Esophagus squamous epithelium (tissue), 5 donors: Measurements from ENCODE around the gene MXD4. TPM values are rescaled to one million over a fixed set of nuclear protein-coding genes. Genes with fewer than 3 reads are reported as not detected.

Experiments
- DNase-seq: peaks from one replicate; lab custom pipeline; 2025; lab: John Stamatoyannopoulos, UW
- H3K27ac ChIP-seq, 4 donors: fragments of 200-600 bp; sonication (generic); one replicate each; pipeline ENCODE4 v1.5.1; 2016 to 2019; ENCODE audit warnings: mild to moderate bottlenecking in 1 of 4
- H3K27me3 ChIP-seq, 4 donors: fragments of 200-600 bp; sonication (generic); 1 replicate in 3 of 4; 2 replicates in 1 of 4; pipeline versions ENCODE4 v1.5.1 to v1.6.0; 2017 to 2021; ENCODE audit warnings: antibody characterized with exemption in 1 of 4
- H3K36me3 ChIP-seq, 3 donors: fragments of 200-600 bp; sonication (generic); one replicate each; pipeline ENCODE4 v1.5.1; 2016 to 2019
- H3K4me1 ChIP-seq, 3 donors: fragments of 200-600 bp; sonication (generic); one replicate each; pipeline ENCODE4 v1.5.1; 2017 to 2019
- H3K4me3 ChIP-seq, 4 donors: fragments of 200-600 bp; sonication (generic); 1 replicate in 3 of 4; 2 replicates in 1 of 4; pipeline ENCODE4 v1.5.1; 2016 to 2019; ENCODE audit warnings: mild to moderate bottlenecking in 2 of 4, moderate library complexity in 1 of 4
- H3K9me3 ChIP-seq, 3 donors: fragments of 200-600 bp; sonication (generic); one replicate each; pipeline ENCODE4 v1.5.1; 2016 to 2019
- POLR2A ChIP-seq, 4 donors: fragments of 450-650 bp; IDR thresholded peaks; one replicate each; pipeline ENCODE4 v1.6.1; 2017; ENCODE audit warnings: antibody characterized with exemption in 4 of 4, mild to moderate bottlenecking in 4 of 4, moderate library complexity in 3 of 4
- WGBS, 2 donors: methylation state at CpG; one replicate each; pipeline ENCODE4 v1.1.5; 2018; 5-methylcytosine and 5-hydroxymethylcytosine counted together
- intact Hi-C: fragments of 100-400 bp; cut with DNase I; formaldehyde crosslinking; loops from one replicate; pipeline ENCODE4 v1.15.0; 2022
- total RNA-seq, 4 donors: library from RNA; depleted of rRNA; stranded (reverse); fragments of >200 nt; gene quantifications; one replicate each; pipeline ENCODE4 v1.1.0, GENCODE V29; 2016
- TF ChIP-seq, protein P1 (sequence below), 6 experiments: fragments of 450-650 bp in 4 of 6; fragments of 200-600 bp in 2 of 6; sonication (generic) in 2 of 6; IDR thresholded peaks; one replicate each; pipeline ENCODE4 v1.5.1; 2016 to 2019; ENCODE audit warnings: antibody characterized with exemption in 6 of 6, mild to moderate bottlenecking in 4 of 6, moderate library complexity in 4 of 6
- donor health status: DM: yes; HTN: yes; CAD: no.

MXD4 gene
- total RNA-seq, 4 donors from 2014 or later: 12.9 to 32.2 (median 27.8) TPM

DNA sequence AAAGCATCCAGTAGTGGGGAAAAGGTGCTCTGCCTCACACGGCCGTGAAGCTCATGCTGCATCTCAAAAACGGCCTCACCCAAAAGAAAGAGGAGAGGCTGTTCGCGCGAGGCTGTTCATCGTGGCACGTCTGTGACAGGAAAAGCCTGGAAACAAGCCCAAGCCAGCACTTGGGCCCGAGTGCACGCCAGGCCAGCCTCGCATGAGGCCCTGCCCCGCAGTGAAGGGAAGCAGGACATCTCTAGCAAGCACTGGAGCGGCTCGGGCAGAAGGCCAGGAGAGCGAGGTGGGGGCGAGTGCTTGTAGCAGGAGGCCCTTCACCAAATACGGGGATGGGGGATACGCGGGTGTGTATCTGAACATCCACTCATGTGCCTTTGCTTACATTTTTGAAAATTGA is 39.9 kb upstream of the MXD4 start:
- DNase-seq: no peak
- intact Hi-C loops: no loop called here
- Histone ChIP-seq H3K4me3 (no peak overlapping the region), H3K36me3 (peaks cover 0 to 4% (median 0%) of the 10 kb centered on the region in 3 donors), H3K9me3 (no peaks in the 10 kb centered on the region), H3K27me3 (no peaks in the 10 kb centered on the region), H3K27ac (no peak overlapping the region), H3K4me1 (peaks cover 0 to 6% (median 0%) of the 10 kb centered on the region in 3 donors)
- no peak for TF ChIP-seq POLR2A (IDR thresholded peaks at IDR 0.05)
- TF ChIP-seq, protein P1, sequence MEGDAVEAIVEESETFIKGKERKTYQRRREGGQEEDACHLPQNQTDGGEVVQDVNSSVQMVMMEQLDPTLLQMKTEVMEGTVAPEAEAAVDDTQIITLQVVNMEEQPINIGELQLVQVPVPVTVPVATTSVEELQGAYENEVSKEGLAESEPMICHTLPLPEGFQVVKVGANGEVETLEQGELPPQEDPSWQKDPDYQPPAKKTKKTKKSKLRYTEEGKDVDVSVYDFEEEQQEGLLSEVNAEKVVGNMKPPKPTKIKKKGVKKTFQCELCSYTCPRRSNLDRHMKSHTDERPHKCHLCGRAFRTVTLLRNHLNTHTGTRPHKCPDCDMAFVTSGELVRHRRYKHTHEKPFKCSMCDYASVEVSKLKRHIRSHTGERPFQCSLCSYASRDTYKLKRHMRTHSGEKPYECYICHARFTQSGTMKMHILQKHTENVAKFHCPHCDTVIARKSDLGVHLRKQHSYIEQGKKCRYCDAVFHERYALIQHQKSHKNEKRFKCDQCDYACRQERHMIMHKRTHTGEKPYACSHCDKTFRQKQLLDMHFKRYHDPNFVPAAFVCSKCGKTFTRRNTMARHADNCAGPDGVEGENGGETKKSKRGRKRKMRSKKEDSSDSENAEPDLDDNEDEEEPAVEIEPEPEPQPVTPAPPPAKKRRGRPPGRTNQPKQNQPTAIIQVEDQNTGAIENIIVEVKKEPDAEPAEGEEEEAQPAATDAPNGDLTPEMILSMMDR (IDR thresholded peaks at IDR 0.05): no peak
- 73 to 80% methylated on average over 18 to 19 of the region's 19 CpGs for WGBS, 2 donors

DNA sequence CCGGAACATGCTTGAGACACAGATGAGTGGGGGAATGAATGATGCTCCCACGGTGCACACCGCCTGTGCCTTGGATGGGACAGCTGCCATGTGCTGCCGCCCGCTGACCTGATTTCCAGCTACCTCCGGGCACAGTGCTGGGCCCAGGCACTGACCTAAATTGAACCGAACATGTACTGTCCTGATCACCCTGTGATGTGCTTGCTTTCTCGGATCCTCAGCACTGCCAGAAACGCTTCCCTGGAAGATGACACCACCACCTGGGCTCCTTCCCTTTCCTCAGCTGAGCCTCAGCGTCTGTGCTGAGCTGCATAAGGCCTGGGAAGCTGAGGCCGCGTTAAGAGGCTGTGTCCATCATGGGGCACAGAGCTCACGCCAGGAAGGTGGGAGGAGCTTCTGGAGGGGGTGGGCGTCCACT is 39.3 kb upstream of the MXD4 start:
- Histone ChIP-seq H3K36me3 (peaks cover 0 to 4% (median 0%) of the 10 kb centered on the region in 3 donors), H3K4me3 (no peak overlapping the region), H3K4me1 (peaks cover 0 to 6% (median 0%) of the 10 kb centered on the region in 3 donors), H3K27me3 (no peaks in the 10 kb centered on the region), H3K9me3 (no peaks in the 10 kb centered on the region), H3K27ac (no peak overlapping the region)
- no peak for TF ChIP-seq POLR2A (IDR thresholded peaks at IDR 0.05)
- TF ChIP-seq, protein P1 (IDR thresholded peaks at IDR 0.05): no peak
- 40 to 80% methylated on average over 2 to 9 of the region's 14 CpGs for WGBS, 2 donors
- intact Hi-C loops: no loop called here
- DNase-seq: no peak

GRCh38 chr4:2300431-2301224 is 38.7 kb upstream of the MXD4 start:
- no peak for DNase-seq
- Histone ChIP-seq H3K27me3 (no peaks in the 10 kb centered on the region), H3K4me1 (peaks cover 0 to 6% (median 0%) of the 10 kb centered on the region in 3 donors), H3K9me3 (no peaks in the 10 kb centered on the region), H3K27ac (no peak overlapping the region), H3K4me3 (no peak overlapping the region), H3K36me3 (peaks cover 0 to 4% (median 0%) of the 10 kb centered on the region in 3 donors)
- 89 to 91% methylated on average over 12 to 16 of the region's 37 CpGs for WGBS, 2 donors
- intact Hi-C loops: no loop called here
- TF ChIP-seq, protein P1 (IDR thresholded peaks at IDR 0.05): no peak
- no peak for TF ChIP-seq POLR2A (IDR thresholded peaks at IDR 0.05)

- no peak overlapping the region for H3K4me3 ChIP-seq
- WGBS, 2 donors: 86 to 89% methylated on average over 1 to 2 of the region's 2 CpGs
- DNase-seq: no peak
- intact Hi-C loops: no loop called here
- no peaks in the 10 kb centered on the region for H3K27me3 ChIP-seq
- TF ChIP-seq, protein P1 (IDR thresholded peaks at IDR 0.05): no peak
- TF ChIP-seq POLR2A (IDR thresholded peaks at IDR 0.05): no peak
- H3K9me3 ChIP-seq: no peaks in the 10 kb centered on the region
- H3K27ac ChIP-seq: no peak overlapping the region
- peaks cover 0 to 6% (median 0%) of the 10 kb centered on the region in 3 donors for H3K4me1 ChIP-seq
- H3K36me3 ChIP-seq: peaks cover 0 to 4% (median 0%) of the 10 kb centered on the region in 3 donors
Observed at GRCh38 chr4:2299794-2300193, 37.9 kb upstream of the MXD4 start.

GRCh38 chr4:2298532-2298991 is 36.7 kb upstream of the MXD4 start:
- intact Hi-C loops: no loop called here
- Histone ChIP-seq H3K4me3 (no peak overlapping the region), H3K4me1 (peaks cover 0 to 6% (median 0%) of the 10 kb centered on the region in 3 donors), H3K36me3 (peaks cover 0 to 4% (median 0%) of the 10 kb centered on the region in 3 donors), H3K27ac (no peak overlapping the region), H3K9me3 (no peaks in the 10 kb centered on the region), H3K27me3 (no peaks in the 10 kb centered on the region)
- WGBS, 2 donors: 58 to 95% methylated on average over 6 of the region's 23 CpGs
- TF ChIP-seq, protein P1 (IDR thresholded peaks at IDR 0.05): no peak
- TF ChIP-seq POLR2A (IDR thresholded peaks at IDR 0.05): no peak
- DNase-seq: no peak
